Ishikawa (cell line): Measurements from ENCODE around the gene TPD52L2.

ENCODE experiments used
- CEBPB ChIP-seq: IDR thresholded peaks from 2 replicates; pipeline ENCODE4 v1.6.1; 2012
- CREB1 ChIP-seq: IDR thresholded peaks from 2 replicates; pipeline ENCODE4 v1.6.1; 2012; ENCODE audit warnings: low read depth
- EGR1 ChIP-seq: IDR thresholded peaks from 2 replicates; pipeline ENCODE4 v1.6.1; 2012
- EP300 ChIP-seq: IDR thresholded peaks from 2 replicates; pipeline ENCODE4 v1.6.1; 2012; ENCODE audit warnings: borderline replicate concordance
- FOXM1 ChIP-seq: IDR thresholded peaks from 2 replicates; pipeline ENCODE4 v1.6.1; 2012; ENCODE audit warnings: low read depth, borderline replicate concordance
- MAX ChIP-seq: IDR thresholded peaks from 2 replicates; pipeline ENCODE4 v1.6.1; 2012
- NFIC ChIP-seq: IDR thresholded peaks from 2 replicates; pipeline ENCODE4 v1.6.1; 2012
- RAD21 ChIP-seq: IDR thresholded peaks from 2 replicates; pipeline ENCODE4 v1.6.1; 2012; ENCODE audit warnings: low read depth
- REST ChIP-seq: IDR thresholded peaks from 2 replicates; pipeline ENCODE4 v1.6.1; 2012; ENCODE audit warnings: low read depth, mild to moderate bottlenecking
- TAF1 ChIP-seq: IDR thresholded peaks from 2 replicates; pipeline ENCODE4 v1.6.1; 2012; ENCODE audit warnings: low read depth, mild to moderate bottlenecking
- TCF12 ChIP-seq: IDR thresholded peaks from 2 replicates; pipeline ENCODE4 v1.6.1; 2012; ENCODE audit warnings: low read depth
- TEAD4 ChIP-seq: IDR thresholded peaks from 2 replicates; pipeline ENCODE4 v1.6.1; 2012
- USF1 ChIP-seq: IDR thresholded peaks from 2 replicates; pipeline ENCODE4 v1.6.1; 2012
- YY1 ChIP-seq: IDR thresholded peaks from 2 replicates; pipeline ENCODE4 v1.6.1; 2012; ENCODE audit warnings: low read depth
- ZBTB7A ChIP-seq: IDR thresholded peaks from 2 replicates; pipeline ENCODE4 v1.6.1; 2012; ENCODE audit warnings: low read depth

Gene TPD52L2

GRCh38 chr20:63935447-63935846 is 70.4 kb downstream of the TPD52L2 start:
- TF ChIP-seq YY1 (no peak), TAF1 (no peak), USF1 (no peak)

DNA sequence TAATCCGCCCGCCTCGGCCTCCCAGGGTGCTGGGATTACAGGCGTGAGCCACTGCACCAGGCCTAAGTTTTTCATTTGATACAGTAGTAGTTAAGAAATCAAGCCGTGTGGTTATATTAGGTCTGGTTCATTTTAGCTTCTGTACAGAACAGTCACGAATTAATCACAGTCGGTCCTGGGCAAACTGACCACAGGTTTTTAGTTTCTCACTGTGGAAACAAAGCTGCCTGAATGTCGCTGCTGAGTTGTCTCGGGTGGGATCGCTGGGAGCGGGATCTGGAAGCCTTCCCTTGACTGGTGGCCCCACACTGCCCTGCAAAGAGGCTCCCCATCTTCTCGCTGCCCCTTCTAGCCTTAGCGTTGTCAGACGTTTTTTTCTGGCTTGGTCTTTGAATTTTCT is 72.5 kb downstream of the TPD52L2 start:
- TF ChIP-seq USF1 (no peak), RAD21 (no peak), EP300 (no peak), NFIC (no peak), FOXM1 (no peak), TEAD4 (no peak), REST (no peak), CEBPB (no peak), TAF1 (no peak), YY1 (no peak), CREB1 (no peak), TCF12 (no peak), ZBTB7A (no peak), EGR1 (no peak), MAX (no peak)

- TF ChIP-seq CREB1 (no peak), REST (no peak), RAD21 (no peak), TEAD4 (no peak), ZBTB7A (no peak), USF1 (no peak), CEBPB (no peak), TCF12 (no peak), EGR1 (no peak), FOXM1 (no peak), TAF1 (no peak), MAX (no peak), EP300 (no peak), YY1 (no peak), NFIC (no peak)
Observed at GRCh38 chr20:63939061-63939935, 74.2 kb downstream of the TPD52L2 start.

- no peak for TF ChIP-seq REST
- no peak for TF ChIP-seq TCF12
Observed at GRCh38 chr20:63940071-63940471, 75.0 kb downstream of the TPD52L2 start.
